NOMO-1 (cell line): ENCODE data around the gene MAP3K14.

Experiments
- DNase-seq, 2 experiments: peaks; one replicate each; lab custom pipeline; 2025; ENCODE audit not compliant: unreplicated experiment in 2 of 2; lab: John Stamatoyannopoulos, UW

MAP3K14 gene

DNA sequence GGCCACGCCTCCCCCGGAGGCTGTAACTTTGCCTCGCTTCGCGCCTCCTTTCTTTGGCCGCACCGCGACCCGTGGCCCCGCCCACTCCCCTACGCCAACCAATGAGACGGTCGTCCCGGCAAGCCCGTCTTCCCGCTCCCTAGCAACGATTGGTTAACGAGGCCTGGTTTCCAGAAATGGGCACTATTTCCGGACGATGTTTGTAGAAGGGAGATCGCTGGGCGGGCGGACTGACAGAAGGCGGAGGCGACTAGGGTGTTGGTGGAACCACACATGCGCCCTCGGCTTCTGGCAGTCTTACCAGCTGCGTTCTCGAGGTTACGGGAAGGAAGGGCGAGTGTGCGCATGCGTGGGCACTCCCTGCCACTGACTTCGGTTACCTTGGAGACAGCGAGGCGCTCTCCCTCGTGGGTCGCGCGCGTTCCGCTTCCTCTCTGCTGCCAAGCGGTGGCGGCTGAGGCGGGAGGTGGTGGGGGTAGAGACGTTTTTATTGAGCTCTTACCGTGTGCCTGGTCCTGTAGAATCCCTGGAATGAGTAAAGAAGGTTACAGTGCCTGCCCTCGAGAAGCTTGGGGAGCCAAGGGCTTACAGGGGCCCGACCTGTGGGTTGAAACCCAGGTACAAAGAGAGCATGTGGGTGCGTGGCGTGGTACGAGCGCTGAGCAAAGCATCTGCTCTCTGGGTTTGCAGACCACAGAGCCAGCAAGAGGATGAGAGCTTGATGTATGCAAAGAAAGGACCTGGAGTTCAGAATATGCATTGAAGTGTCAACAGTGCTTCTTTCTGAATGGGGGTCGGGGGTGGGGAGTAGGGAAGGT is 500 bp upstream of the MAP3K14 start:
- DNase-seq = peak; percentile 99 to 100

DNA sequence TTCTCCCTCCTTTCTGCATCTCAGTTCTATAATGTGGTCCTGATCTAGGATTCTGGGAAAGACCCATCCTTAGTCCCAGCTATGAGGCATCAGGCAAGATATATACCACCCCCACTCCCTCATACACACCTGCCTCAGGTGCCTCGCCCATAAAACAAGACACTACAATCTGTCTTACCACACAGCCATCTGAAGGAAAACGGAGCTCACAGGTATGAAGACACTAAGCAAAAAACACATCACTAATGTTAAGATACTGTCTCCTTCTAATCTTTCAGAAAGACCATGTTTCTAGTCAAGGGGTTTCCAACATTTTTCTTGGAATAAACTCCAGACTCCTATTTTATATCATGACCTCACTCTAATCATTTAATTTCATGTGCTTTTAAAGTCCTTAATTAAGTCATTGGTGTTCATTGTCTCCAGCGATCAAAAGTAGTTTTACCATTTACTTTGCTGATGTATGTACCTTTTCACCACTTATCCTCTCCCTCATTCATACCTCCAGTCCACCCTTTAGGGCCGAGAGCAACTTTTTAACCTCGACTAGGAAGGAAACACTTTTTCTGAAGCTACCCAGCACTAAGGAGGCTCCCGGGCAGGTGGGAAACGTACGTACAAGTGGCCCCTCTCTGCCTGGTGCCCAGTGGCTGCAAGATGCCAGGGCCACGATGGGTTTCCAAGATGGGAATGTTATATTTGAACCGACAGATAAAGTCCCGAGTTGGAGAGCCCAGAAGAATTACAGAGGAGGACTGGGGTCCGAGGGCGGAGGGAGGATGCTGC is 979 bp downstream of the MAP3K14 start:
- no peak for DNase-seq

DNA sequence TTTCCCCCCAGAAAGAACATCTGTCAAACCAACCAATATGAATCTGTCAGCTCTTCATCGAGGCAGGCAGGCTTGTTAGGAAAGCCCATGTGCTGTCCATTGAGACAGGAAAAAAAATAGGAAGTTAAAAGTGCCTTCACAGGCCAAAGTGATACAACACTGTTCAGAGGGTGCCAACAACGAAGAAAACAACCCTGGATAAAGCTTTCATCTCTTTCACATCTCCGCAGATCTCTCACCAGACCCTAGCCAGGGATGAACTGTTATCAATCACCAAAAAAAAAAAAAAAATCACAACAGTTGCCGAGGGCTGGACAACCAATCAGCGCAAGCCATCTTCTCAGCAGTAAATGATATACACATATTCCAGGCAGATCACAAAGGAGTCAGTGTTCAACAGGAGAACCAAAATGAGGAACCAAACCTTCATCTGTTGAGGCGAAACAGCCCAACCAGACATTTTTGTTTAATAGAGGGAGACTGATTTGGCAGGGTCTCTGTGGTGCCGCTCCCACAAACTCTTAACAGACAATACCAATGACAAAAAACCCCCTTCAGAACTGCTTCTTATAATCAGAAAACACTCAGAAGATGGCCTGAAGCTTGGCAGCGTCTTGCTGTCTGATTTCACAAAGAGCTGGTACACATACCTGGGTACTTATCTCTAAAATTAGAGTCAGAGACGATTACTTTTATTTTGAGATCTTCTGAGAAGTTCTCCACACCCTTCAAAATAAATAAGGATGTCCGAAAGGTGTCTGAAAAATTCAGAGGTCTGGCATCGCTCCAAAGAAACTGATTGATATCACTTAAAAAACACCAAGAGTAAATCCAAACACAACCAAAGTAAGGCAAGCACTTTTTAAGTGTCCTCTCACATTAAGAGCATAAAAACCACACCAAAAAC is 1.8 kb downstream of the MAP3K14 start:
- peak; percentile 37 to 46 for DNase-seq

DNA sequence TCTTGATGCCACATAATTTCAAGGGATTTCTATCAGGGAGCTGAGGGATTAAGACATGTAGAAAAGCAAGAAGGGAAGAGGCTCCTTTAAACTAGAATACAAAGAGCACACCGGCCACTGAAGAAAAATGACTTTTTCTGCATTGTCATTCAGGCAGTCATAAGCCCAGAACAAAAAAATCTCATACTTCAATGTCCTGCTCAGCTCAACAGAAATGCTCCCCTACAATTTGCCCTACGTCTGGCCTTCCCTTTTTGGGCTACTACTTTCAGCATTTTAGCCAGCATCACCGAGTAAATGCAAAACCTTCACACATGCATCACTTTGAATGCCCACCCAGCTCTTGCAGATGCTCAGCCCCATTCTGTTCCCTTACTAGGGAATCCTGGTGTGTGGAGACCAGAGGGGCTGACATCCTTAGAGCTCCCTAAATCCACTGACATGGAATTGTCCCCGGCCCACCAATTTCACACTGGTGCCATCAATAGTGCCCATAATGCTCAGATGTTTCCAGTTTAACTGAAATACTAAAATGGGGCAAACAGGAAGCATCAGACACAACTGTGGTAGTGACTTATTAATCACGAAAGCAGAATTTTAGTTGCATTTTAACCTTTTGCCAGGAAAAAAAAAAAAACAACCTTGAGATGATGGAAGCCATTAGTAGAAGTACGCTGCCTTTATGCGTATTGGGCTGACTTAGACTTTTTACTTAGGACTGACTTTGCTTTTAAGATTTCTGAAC is 2.7 kb downstream of the MAP3K14 start:
- no peak for DNase-seq

DNA sequence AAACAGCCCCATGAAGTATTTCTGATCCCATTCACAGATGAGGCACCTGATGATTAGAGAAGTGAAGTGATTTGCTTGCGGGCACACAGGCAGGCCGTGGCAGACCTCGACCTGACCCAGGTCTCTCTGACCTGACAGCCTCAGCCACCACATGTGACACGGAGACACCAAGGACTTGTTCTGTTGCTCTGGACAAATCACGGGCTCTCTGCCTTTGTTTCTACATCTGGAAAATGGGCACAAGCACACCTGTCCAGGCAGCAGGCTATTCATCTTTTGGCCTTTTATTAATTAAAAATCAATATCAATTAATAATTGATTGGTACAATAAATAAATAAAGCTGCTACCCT is 3.4 kb downstream of the MAP3K14 start:
- no peak for DNase-seq

DNA sequence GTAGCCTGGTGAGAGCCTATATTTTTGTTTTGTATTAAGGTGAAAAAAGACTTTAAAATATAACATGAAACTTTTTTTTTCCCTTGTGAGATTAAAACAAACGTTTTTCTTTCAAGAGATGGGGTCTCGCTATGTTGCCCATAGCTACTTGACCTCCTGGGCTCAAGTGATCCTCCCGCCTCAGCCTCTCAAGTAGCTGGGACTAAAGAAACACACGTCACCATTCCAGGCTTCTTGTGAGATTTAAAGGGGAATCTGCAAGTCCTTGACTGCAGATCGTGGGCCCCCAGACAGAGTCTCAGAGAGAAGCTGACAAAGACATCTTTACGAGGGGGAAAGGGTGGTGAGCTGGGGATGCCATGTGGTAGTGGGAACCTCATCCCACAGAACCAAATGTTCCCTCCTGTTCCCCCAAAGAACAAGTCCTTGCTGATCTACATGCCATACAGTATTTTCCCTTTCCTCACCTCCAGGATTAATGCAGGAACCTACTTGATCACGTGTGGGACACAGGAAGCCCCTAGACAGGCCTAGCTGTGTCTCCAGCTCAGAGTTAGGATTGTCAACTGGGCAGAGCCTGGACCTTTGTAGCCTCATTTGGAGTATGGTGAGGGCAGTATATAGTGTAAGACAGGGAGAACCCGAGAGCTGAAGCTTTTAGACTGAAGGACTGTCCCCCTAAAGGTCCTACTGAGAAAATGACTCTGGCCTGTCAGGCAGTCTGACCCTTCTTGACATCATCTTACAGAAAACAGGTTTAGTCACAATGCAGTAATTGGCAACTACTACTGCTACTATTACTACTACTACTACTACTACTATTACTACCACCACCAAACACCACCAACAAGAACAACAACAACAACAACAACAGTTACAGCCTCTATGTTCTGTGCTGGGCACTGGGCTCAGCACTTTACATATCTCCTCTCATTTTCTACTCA is 4.1 kb downstream of the MAP3K14 start:
- DNase-seq = no peak

DNA sequence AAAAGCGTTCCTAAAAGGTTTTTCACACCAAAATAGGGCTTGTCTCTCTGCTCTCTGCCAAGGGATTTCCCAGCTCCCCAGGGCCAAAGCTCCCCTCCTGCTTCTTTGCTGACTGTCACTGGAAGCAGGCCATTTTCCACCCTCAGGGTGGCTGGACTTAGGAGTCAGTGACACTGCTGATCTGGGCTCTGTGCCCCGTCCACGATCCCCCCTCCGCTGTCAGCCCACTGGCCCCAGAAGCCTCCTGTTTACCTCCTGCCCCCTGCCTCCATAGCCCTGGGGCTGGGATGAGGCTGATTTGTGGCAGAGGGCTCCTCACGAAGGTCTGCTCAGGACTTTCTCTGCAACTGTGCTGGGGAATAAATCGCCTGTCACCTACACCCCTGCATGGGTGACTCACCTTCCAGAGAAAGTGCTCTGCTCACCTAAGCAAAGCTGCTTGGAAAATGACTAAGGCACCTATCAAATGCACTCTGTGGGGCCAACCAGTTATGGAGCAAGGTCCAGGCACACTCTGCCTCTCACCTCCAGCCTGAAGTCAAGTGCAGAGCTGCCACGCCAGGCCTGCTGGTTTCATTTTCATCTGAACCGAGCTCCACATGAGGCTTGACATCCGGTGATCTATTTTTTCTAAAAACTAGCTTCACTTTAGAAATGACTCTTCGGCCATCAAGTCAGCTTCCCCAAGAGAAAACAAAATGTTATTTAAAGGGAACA is 4.9 kb downstream of the MAP3K14 start:
- DNase-seq = no peak

DNA sequence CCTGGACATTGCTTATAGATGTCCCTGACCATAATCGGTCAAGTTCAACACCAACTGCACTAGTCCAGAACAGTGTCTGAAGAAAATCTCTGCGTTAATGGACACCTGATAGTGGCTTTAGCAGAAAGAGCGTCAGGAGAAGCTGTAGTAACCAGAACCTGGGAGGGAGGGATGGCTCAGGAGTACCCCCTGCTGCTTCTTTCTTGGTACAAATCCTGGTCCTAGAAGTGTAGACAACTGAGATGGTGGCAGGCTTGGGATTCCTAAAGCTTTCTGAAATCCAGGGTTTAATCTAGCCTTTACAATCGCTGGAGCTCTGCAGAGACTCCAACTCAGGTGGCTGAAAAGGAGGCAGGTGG is 5.4 kb downstream of the MAP3K14 start:
- no peak for DNase-seq

DNA sequence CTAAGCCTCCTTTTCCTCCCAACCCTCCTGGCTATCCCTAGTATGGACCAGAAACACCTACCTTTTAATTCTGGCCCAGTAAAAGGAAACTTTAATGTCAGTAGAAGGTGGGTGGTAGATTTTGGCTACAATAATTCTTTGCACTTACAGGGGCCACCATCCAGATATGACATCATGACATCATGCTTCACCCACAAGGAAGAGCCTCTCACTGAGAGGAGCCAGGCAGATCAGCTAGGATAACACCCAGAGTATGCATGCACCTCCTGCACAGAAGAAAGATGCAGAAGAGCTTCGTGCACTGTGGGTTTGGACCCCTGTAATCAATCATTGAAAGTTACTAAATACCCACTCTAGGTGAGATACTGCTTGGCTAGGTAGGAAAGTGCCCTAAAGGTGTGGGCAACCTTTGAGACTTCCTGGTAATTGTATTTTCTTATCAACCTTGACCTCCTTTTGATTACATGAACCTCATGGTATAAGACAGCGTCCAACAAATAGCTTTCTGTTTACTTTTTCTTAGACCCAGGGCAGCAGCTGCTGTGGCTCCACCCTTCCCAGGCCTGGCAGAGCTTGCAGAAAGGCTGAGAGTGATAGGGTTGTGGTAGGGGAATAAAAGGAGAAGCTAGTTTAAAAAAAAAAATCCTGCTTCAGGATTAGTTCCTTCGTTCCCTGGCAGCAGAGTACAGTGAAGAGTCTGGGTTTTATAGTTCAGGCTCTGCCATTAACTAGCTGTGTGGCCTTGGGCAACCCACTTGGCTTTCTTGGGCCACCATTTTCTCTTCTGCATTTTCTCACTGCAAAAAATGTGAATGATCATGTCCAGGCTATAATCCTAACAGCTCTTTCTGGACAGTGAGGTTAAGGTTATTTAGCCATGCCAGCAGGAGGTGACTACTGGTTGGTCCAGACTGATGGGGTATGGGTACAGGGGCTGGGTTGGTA is 6.2 kb downstream of the MAP3K14 start:
- peak; percentile 25 to 61 for DNase-seq

DNA sequence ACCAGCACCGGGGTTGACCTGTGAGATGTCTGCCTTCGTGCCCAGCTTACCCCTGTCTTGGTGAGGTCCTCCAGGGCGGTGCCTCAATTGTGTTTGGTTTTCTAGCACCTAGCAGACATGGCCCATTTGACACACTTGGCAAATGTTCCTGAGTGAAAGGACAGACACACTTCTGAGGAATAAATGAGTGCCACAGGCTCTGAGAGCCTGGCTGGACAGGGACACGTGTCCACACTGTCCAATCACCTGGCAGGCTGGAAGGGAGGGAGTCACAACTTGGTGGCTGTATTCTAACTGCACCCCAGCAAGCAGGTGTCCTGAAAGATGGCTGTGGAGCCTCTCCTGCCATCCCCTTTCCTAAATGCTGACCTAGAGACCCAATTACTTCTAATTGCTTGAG is 7.4 kb downstream of the MAP3K14 start:
- no peak for DNase-seq

DNA sequence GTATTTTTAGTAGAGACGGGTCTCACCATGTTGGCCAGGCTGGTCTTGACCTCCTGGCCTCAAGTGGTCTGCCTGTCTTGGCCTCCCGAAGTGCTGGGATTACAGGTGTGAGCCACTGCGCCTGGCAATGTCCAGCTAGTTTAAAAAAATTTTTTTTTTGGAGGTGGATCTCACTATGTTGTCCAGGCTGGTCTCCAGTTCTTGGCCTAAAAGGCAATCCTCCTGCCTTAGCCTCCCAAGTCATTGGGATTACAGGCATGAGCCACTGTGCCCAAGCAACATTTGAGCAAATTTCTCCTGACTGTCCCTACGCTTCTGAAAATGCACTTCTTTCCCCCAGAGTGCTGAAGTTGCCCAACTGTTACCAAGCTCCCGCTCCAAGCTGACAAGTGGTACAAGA is 8.0 kb downstream of the MAP3K14 start:
- DNase-seq = no peak

DNA sequence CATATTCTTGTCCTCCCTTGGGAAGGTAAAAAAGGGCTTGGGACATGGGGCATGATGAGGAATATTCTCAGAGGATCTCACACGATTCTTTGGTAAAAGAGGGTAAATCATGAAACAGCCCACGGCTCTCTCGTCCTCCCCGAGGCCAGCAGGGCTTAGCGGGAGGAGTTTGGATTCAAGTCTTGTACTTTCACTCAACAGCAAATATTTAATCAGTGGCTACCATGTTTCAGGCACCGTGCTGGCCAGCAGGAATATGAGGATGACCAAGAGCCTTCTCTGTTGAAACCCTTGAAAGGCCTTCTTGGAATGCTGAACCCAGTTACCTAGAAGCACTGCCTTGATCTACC is 8.8 kb downstream of the MAP3K14 start:
- DNase-seq = no peak

DNA sequence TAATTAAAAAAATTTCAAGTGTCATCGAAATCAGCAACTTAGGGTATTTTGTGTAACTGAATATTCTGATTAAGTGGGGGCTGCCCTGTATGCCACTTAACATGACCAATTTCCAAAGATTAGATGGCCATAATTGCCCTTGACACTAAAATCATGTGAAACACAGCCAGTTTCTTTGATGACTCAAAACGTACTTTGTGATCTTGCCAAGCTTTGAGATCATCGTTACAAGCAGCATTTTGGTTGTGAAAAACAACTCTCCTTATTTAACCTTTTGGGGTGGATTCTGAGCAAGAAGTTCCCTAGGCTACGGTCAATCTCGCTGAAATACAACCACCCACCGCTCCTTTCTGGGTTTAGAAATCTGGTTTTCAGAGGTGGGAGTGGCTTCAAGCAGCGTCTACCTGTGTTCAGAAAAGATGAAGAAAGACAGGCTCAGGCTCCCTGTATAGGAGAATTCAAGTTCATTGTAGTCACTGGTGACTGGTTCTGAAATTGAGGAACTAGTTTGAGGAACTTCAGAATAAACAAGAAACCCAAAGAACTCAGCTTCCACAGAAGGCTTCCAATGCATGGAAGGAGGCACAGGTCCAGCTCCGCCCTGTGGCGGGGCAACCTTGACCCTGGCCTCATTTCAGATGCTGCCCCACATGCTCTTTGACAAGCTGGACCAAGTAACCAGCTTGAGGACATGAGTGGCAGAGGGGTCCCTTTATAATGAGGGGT is 9.4 kb downstream of the MAP3K14 start:
- DNase-seq = peak; percentile 71 to 93

DNA sequence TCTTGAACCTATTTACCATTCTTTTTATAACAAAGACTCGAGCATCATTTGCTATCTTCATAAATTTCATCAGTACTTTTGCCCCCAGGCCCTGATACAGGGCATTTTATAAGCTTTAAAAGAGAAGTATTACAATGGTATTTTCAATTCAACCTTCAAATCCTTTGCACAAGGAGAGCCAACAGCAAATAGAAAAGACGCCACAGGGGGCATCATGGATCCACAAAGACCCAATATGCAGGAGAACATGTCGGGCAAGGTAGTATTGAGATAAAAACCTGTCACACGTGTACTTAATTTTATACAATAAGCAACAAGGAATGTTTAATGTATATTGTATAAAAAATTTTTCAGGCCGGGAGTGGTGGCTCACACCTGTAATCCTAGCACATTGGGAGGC is 10.2 kb downstream of the MAP3K14 start:
- no peak for DNase-seq

DNA sequence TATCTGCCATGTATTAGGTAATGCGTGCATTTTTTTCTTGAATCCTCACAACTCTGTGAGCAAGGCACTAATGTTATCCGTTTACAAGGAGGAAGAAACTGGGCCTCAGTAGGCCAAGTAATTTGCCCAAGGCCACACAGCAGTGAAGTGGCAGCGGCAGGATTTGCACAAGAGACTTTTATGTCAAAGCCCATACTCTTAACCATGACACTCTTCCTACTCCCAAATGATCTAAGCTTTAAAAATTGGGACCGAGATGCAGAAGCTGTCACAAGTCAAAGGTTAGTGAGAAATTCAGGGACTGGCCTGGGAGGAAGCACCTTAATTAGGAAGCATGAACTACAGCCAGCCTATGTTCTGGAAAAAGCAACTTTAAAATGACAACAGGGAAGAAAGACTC is 10.7 kb downstream of the MAP3K14 start:
- no peak for DNase-seq

DNA sequence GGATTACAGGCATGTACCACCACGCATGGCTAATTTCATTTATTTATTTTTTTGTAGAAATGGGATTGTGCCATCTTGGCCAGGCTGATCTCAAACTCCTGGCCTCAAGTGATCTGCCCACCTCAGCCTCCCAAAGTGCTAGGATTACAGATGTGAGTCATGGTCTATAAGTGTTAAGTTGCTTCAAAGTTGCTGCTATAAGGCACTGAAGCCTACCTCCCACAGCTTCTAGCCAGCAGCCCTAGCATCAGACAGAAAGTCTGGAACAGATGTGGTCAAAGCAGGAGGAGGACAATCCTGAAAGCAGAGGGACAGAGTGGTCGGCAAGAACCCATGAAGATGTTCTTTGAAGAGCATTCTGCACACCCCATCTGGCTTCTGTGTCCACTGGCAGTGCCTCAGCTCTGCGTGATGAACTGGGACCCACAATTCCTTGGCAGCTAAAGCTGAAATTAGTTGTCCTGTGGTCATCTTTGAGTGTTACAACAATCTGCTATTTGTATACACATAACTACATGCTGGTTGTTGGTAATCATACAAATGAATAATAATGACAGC is 11.2 kb downstream of the MAP3K14 start:
- no peak for DNase-seq

DNA sequence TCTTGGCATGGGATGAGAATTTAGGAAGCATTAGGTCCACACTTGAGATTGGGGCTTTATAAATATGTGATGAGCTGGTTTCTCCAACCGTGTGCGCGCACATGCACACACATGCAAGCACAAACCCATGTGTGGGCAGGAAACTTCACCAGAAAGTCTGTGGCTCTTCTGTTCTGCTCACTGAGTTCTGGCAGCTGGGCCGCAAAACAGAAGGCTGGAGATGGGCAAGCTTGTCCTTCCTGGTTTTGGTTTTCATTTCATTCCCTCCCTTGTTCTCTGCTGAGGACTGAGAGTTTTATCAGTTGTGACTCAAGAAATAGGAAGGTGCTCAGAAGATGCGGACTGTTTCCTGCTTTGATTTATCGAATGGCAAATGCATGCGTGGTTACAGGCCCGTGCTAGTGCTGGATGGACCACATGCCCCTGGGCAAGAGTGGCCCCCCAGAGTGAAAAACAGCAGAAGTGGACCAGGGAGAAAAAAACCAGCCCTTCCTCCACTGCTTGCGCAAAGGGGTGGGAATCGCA is 14.1 kb downstream of the MAP3K14 start:
- peak; percentile 15 to 49 for DNase-seq
